A549 (cell line): ENCODE data around the gene VAT1L. TPM values are rescaled to one million over a fixed set of nuclear protein-coding genes. Genes with fewer than 3 reads are reported as not detected.

Source experiments
- ATAC-seq, 2 experiments: fragments of 200-7000 bp in 1 of 2; fragments of >200 bp in 1 of 2; cut with Nextera tagmentation in 1 of 2; cut with Tn5 transposase in 1 of 2; 3 replicates each; pipeline versions ENCODE4 v1.8.0 to v1.9.1; 2018 to 2020; ENCODE audit warnings: mild to moderate bottlenecking in 1 of 2, moderate library complexity in 1 of 2
- CTCF ChIA-PET: fragments of 300-600 bp; sonication (Branson Sonifier 250); formaldehyde crosslinking; extraction: SDS; loops from one replicate; lab custom pipeline; 2021; ENCODE audit warnings: antibody characterized with exemption, inconsistent platforms; lab: Yijun Ruan, JAX
- POLR2A ChIA-PET: fragments of 350-600 bp; formaldehyde crosslinking; extraction: SDS; loops from one replicate; lab custom pipeline; 2021; ENCODE audit warnings: antibody characterized with exemption, inconsistent platforms; lab: Yijun Ruan, JAX
- DNase-seq, 2 experiments: peaks; one replicate each; pipeline versions ENCODE4 v3.0.0 to v3.0.0-alpha.2; 2011 to 2016; ENCODE audit warnings: low read depth in 1 of 2, low spot score in 1 of 2
- FAIRE-seq: peaks from 2 replicates; lab custom pipeline; 2011; peaks lifted over from hg19 to GRCh38; lab: Jason Lieb, UNC
- H3K27ac ChIP-seq, 2 experiments: fragments of >200 bp; sonication (Bioruptor Twin); formaldehyde crosslinking; 3 replicates each; pipeline ENCODE4 v1.5.1; 2016 to 2017
- H3K4me1 ChIP-seq: fragments of >200 bp; sonication (Bioruptor Twin); formaldehyde crosslinking; 3 replicates; pipeline ENCODE4 v1.6.1; 2016
- H3K4me2 ChIP-seq: fragments of >200 bp; sonication (Bioruptor Twin); formaldehyde crosslinking; 3 replicates; pipeline ENCODE4 v1.6.1; 2016
- H3K4me3 ChIP-seq: fragments of >200 bp; sonication (Bioruptor Twin); formaldehyde crosslinking; 3 replicates; pipeline ENCODE4 v1.5.1; 2016
- H3K9me3 ChIP-seq: fragments of >200 bp; sonication (Bioruptor Twin); formaldehyde crosslinking; 3 replicates; pipeline ENCODE4 v1.6.1; 2016
- CBX2 ChIP-seq: fragments of 200-600 bp; sonication (generic); IDR thresholded peaks from 2 replicates; pipeline ENCODE4 v1.6.1; 2016; ENCODE audit warnings: low read depth, mild to moderate bottlenecking, borderline replicate concordance
- CEBPB ChIP-seq, 2 experiments: fragments of >200 bp in 1 of 2; sonication (Bioruptor Twin) in 1 of 2; formaldehyde crosslinking in 1 of 2; IDR thresholded peaks; 2 replicates each; pipeline ENCODE4 v1.6.1; 2012 to 2016
- CHD2 ChIP-seq: fragments of 150-350 bp; IDR thresholded peaks from 2 replicates; pipeline ENCODE4 v1.6.1; 2014; ENCODE audit warnings: low read length; ENCODE audit not compliant: partially characterized antibody
- CTCF ChIP-seq: fragments of >200 bp; sonication (Bioruptor Twin); formaldehyde crosslinking; IDR thresholded peaks from 3 replicates; pipeline ENCODE4 v1.5.1; 2016
- EHF ChIP-seq: fragments of 250-450 bp; sonication (Bioruptor Pico); IDR thresholded peaks from 2 replicates; pipeline ENCODE4 v1.5.0; 2020; ENCODE audit warnings: mild to moderate bottlenecking
- EP300 ChIP-seq, 2 experiments: fragments of >200 bp; sonication (Bioruptor Twin); formaldehyde crosslinking; IDR thresholded peaks; 2 replicates in 1 of 2; 3 replicates in 1 of 2; pipeline ENCODE4 v1.6.1; 2016 to 2017
- FOSB ChIP-seq: fragments of 250-450 bp; sonication (Bioruptor Pico); IDR thresholded peaks from 2 replicates; pipeline ENCODE4 v1.5.0; 2020; ENCODE audit warnings: mild to moderate bottlenecking, moderate library complexity
- FOSL2 ChIP-seq, 2 experiments: fragments of 450-650 bp in 1 of 2; fragments of >200 bp in 1 of 2; sonication (Bioruptor Twin) in 1 of 2; formaldehyde crosslinking; IDR thresholded peaks; 2 replicates each; pipeline versions ENCODE4 v1.5.0 to v1.6.1; 2016 to 2020; ENCODE audit warnings: mild to moderate bottlenecking in 1 of 2, moderate library complexity in 1 of 2
- GATA3 ChIP-seq: IDR thresholded peaks from 2 replicates; pipeline ENCODE4 v1.6.1; 2012; ENCODE audit warnings: borderline replicate concordance
- HDAC2 ChIP-seq: fragments of 200-600 bp; sonication (generic); IDR thresholded peaks from 2 replicates; pipeline ENCODE4 v1.6.1; 2016
- HES2 ChIP-seq: fragments of >200 bp; sonication (Bioruptor Twin); formaldehyde crosslinking; IDR thresholded peaks from 2 replicates; pipeline ENCODE4 v1.6.1; 2016
- HOXB13 ChIP-seq: fragments of 250-450 bp; sonication (Bioruptor Pico); IDR thresholded peaks from 2 replicates; pipeline ENCODE4 v1.5.0; 2020; ENCODE audit warnings: low read depth, mild to moderate bottlenecking, moderate library complexity
- HOXB5 ChIP-seq: fragments of 250-450 bp; sonication (Bioruptor Pico); IDR thresholded peaks from 2 replicates; pipeline ENCODE4 v1.5.0; 2020; ENCODE audit warnings: mild to moderate bottlenecking, moderate library complexity
- JUNB ChIP-seq: fragments of >200 bp; sonication (Bioruptor Twin); formaldehyde crosslinking; IDR thresholded peaks from 2 replicates; pipeline ENCODE4 v1.6.1; 2016
- KDM1A ChIP-seq: fragments of 200-600 bp; sonication (generic); IDR thresholded peaks from 2 replicates; pipeline ENCODE4 v1.6.1; 2016; ENCODE audit warnings: low read depth, mild to moderate bottlenecking
- MAFK ChIP-seq: fragments of 450-650 bp; IDR thresholded peaks from 2 replicates; pipeline ENCODE4 v1.6.1; 2014; ENCODE audit not compliant: partially characterized antibody
- POLR2A ChIP-seq: IDR thresholded peaks from 2 replicates; pipeline ENCODE4 v1.6.1; 2012; ENCODE audit warnings: mild to moderate bottlenecking, low read length
- RAD21 ChIP-seq, 2 experiments: fragments of >200 bp in 1 of 2; sonication (Bioruptor Twin) in 1 of 2; formaldehyde crosslinking in 1 of 2; IDR thresholded peaks in 1 of 2; conservative IDR thresholded peaks in 1 of 2; 2 replicates in 1 of 2; 3 replicates in 1 of 2; pipeline ENCODE4 v1.6.1; 2012 to 2018; ENCODE audit warnings: inconsistent platforms in 1 of 2
- RCOR1 ChIP-seq: fragments of 150-350 bp; IDR thresholded peaks from 2 replicates; pipeline ENCODE4 v1.6.1; 2014; ENCODE audit warnings: antibody characterized with exemption, low read length, low read depth
- TP53 ChIP-seq: fragments of 250-450 bp; sonication (Bioruptor Pico); IDR thresholded peaks from 2 replicates; pipeline ENCODE4 v1.5.0; 2021; ENCODE audit warnings: mild to moderate bottlenecking, moderate library complexity
- ZC3H11A ChIP-seq: fragments of 450-650 bp; IDR thresholded peaks from 2 replicates; pipeline ENCODE4 v1.6.1; 2014; ENCODE audit warnings: antibody characterized with exemption, mild to moderate bottlenecking
- WGBS: methylation state at CpG from one replicate; pipeline ENCODE4 v1.1.6; 2017; ENCODE audit errors: missing lambda C conversion rate; 5-methylcytosine and 5-hydroxymethylcytosine counted together
- polyA plus RNA-seq, 4 experiments: library from polyadenylated mRNA; depleted of rRNA in 3 of 4; stranded (reverse); fragments of >200 nt; fragmentation: RNase III in 1 of 4; extraction: RNeasy Plus Mini Kit Qiagen cat#74134 plus additional on column Dnase treatment in 1 of 4; gene quantifications; 2 replicates in 3 of 4; 3 replicates in 1 of 4; pipeline ENCODE4 v1.2.3, GENCODE V29; 2011 to 2017
- TF ChIP-seq, protein P1 (sequence below): IDR thresholded peaks from 2 replicates; pipeline ENCODE4 v1.6.1; 2012
- TF ChIP-seq, protein P2 (sequence below): fragments of 200-600 bp; sonication (generic); IDR thresholded peaks from 2 replicates; pipeline ENCODE4 v1.6.1; 2016; ENCODE audit warnings: antibody characterized with exemption, mild to moderate bottlenecking, moderate library complexity
- TF ChIP-seq, protein P3 (sequence below): fragments of 150-350 bp; IDR thresholded peaks from 2 replicates; pipeline ENCODE4 v1.6.1; 2014; ENCODE audit warnings: low read depth, mild to moderate bottlenecking, low read length
- TF ChIP-seq, protein P4 (sequence below): IDR thresholded peaks from 2 replicates; pipeline ENCODE4 v1.6.1; 2012; ENCODE audit warnings: low read depth, borderline replicate concordance

The VAT1L gene
- polyA plus RNA-seq, 2 of the 4 experiments (the other 2 are of a cell fraction), result not detected

GRCh38 chr16:77834635-77835540 lies 46.5 kb downstream of the VAT1L start (continued):
- TF ChIP-seq HES2, result no peak
- TF ChIP-seq, all 56 proteins: peak for 0

DNA sequence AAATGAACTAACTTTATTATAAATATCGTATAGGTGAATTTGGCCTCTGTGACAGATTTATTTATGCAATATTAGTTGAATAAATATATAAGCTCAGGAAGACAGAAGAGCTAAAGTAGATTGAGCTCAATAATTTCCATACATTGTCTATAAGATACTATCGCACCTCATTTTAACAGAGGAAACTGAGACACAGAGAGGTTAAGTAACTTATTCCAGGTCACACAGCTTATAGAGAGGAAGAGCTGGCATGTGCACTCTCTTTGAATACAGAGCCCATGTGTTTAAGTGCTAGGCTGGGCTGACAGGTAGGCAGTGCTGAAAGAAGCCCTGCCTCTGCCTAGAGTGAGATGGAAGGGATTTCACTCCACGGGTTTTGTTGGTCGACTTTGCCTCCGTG lies 48.4 kb downstream of the VAT1L start:
- CTCF ChIA-PET, result interaction anchor here (1.1 kb wide), 1 partner anchor 162 kb away, joined by 3 read pairs; no protein-coding TSS in a partner anchor
- no peak overlapping the region for H3K4me2 ChIP-seq

GRCh38 chr16:77838597-77839255 lies 50.4 kb downstream of the VAT1L start:
- Histone ChIP-seq H3K4me3 (no peak overlapping the region), H3K27ac (no peak overlapping the region), H3K4me2 (no peak overlapping the region), H3K4me1 (no peaks in the 10 kb centered on the region), H3K9me3 (no peaks in the 10 kb centered on the region)
- ATAC-seq (no peak), DNase-seq (no peak), FAIRE-seq (no peak)
- CTCF ChIA-PET, result no interaction called here
- POLR2A ChIA-PET, result no interaction called here
- WGBS, result 19% methylated on average over 7 of the region's 7 CpGs
- TF ChIP-seq, protein P1, sequence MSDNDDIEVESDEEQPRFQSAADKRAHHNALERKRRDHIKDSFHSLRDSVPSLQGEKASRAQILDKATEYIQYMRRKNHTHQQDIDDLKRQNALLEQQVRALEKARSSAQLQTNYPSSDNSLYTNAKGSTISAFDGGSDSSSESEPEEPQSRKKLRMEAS, result no peak
- TF ChIP-seq, protein P2, sequence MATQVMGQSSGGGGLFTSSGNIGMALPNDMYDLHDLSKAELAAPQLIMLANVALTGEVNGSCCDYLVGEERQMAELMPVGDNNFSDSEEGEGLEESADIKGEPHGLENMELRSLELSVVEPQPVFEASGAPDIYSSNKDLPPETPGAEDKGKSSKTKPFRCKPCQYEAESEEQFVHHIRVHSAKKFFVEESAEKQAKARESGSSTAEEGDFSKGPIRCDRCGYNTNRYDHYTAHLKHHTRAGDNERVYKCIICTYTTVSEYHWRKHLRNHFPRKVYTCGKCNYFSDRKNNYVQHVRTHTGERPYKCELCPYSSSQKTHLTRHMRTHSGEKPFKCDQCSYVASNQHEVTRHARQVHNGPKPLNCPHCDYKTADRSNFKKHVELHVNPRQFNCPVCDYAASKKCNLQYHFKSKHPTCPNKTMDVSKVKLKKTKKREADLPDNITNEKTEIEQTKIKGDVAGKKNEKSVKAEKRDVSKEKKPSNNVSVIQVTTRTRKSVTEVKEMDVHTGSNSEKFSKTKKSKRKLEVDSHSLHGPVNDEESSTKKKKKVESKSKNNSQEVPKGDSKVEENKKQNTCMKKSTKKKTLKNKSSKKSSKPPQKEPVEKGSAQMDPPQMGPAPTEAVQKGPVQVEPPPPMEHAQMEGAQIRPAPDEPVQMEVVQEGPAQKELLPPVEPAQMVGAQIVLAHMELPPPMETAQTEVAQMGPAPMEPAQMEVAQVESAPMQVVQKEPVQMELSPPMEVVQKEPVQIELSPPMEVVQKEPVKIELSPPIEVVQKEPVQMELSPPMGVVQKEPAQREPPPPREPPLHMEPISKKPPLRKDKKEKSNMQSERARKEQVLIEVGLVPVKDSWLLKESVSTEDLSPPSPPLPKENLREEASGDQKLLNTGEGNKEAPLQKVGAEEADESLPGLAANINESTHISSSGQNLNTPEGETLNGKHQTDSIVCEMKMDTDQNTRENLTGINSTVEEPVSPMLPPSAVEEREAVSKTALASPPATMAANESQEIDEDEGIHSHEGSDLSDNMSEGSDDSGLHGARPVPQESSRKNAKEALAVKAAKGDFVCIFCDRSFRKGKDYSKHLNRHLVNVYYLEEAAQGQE, result no peak
- TF ChIP-seq RCOR1 (no peak), HDAC2 (no peak), POLR2A (no peak), GATA3 (no peak), CEBPB (IDR thresholded peaks at IDR 0.05) (no peak), ZC3H11A (no peak), EP300 (IDR thresholded peaks at IDR 0.05) (no peak), CBX2 (no peak), HES2 (no peak)

More for the DNA sequence above, 48.4 kb downstream of the VAT1L start:
- ATAC-seq (no peak), FAIRE-seq (no peak), DNase-seq (no peak)
- POLR2A ChIA-PET, result no interaction called here
- H3K27ac ChIP-seq, result no peak overlapping the region
- 79% methylated on average over 5 of the region's 5 CpGs for WGBS
- no peak overlapping the region for H3K4me3 ChIP-seq
- no peak for TF ChIP-seq FOSB (CRISPR knock-in tag)
- no peak for TF ChIP-seq RCOR1
- TF ChIP-seq FOSL2 (IDR thresholded peaks at IDR 0.05), result no peak
- TF ChIP-seq FOSL2 (CRISPR knock-in tag; IDR thresholded peaks at IDR 0.05), result no peak
- TF ChIP-seq, protein P3, sequence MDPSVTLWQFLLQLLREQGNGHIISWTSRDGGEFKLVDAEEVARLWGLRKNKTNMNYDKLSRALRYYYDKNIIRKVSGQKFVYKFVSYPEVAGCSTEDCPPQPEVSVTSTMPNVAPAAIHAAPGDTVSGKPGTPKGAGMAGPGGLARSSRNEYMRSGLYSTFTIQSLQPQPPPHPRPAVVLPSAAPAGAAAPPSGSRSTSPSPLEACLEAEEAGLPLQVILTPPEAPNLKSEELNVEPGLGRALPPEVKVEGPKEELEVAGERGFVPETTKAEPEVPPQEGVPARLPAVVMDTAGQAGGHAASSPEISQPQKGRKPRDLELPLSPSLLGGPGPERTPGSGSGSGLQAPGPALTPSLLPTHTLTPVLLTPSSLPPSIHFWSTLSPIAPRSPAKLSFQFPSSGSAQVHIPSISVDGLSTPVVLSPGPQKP, result no peak
- TF ChIP-seq, protein P4, sequence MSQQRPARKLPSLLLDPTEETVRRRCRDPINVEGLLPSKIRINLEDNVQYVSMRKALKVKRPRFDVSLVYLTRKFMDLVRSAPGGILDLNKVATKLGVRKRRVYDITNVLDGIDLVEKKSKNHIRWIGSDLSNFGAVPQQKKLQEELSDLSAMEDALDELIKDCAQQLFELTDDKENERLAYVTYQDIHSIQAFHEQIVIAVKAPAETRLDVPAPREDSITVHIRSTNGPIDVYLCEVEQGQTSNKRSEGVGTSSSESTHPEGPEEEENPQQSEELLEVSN, result no peak
- no peak for TF ChIP-seq CBX2
- TF ChIP-seq HOXB13 (CRISPR knock-in tag), result no peak
- no peak for TF ChIP-seq CTCF
- no peak for TF ChIP-seq EP300 (IDR thresholded peaks at IDR 0.05)
- no peak for TF ChIP-seq TP53 (CRISPR knock-in tag)
- TF ChIP-seq MAFK, result no peak
- TF ChIP-seq CHD2, result no peak
- no peak for TF ChIP-seq HES2
- TF ChIP-seq EHF (CRISPR knock-in tag), result no peak
- TF ChIP-seq RAD21 (conservative IDR thresholded peaks at IDR 0.05 in 1 of 2, IDR thresholded peaks at IDR 0.05 in 1 of 2), result no peak
- TF ChIP-seq KDM1A, result no peak
- TF ChIP-seq HOXB5 (CRISPR knock-in tag), result no peak
- no peak for TF ChIP-seq POLR2A
- no peak for TF ChIP-seq JUNB
- no peaks in the 10 kb centered on the region for H3K4me1 ChIP-seq
- no peaks in the 10 kb centered on the region for H3K9me3 ChIP-seq
